Measurements from ENCODE around the gene ESYT3.

ESYT3 gene

GRCh38 chr3:138442433-138442832, 8.0 kb downstream of the ESYT3 start:
- no peak for DNase-seq (ENCODE audit: extremely low read depth, low read depth)
- no peak for TF ChIP-seq CTCF (IDR thresholded peaks at IDR 0.05; ENCODE audit: low read depth, low read length)

DNA sequence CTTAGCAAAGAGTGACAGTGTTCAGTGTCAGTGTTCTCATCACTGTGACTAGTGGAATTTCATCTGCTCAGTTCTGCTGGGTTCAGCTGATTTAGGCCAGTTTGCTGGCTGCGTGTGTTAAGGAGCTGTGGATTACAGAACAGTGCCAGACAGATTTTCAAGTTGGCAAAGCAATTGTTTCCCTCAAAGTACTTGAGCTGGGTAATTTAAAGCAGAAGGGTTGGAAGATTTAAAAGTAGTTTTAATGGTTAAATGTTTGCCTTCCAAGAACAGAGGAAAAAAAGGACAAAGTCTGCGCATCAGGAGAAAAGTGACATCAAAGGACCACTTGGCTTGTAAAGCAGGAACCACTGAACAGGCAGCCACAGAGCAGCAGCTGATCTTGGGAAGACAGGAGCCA, 8.7 kb downstream of the ESYT3 start:
- no peak for TF ChIP-seq CTCF (IDR thresholded peaks at IDR 0.05; ENCODE audit: low read depth, low read length)

DNA sequence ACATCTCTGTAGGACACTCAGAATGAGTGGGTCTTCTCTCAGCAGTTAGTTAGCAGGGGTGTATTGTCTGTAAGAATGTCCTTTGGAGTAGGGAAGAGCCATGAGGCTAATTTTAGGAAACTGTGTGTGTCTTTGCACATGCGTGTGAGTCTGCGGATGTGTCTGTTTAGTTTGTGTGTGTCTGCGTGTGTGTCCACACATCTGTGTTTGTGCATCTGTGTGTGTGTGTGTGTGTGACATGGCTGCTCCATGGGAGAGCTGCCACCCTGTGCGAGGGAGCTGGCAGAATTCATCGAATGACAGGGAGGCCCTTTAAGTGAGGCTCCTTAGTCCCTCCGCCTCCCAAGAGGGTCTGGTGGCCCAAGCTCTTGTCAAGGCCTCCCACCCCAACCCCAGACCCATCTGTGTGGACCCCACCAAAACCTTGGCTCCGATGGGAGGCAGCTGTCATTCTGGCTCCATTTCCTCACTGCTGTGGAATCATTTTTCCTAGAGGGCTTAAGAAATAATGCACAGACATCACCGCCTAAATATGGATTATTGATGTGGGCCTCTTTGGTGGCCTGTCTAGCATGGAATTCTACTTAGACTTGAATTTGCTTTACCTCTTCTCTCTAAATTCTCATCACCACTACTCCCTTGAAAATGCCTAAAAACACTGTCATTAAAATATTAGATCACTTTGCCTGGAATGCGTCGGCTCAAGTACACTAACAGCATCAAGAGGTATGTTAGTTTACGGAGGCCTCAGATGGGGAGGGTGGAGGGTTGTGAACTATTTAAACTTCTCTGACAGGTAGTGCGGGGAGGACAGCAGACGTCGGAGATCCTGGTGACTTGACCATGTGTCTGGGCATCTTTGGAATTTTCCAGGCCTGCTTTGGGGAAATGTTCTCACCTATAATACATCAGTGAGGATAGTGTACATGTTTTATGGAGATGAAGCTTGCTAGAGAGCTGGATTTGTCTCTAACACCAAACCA, 9.4 kb downstream of the ESYT3 start:
- no peak for DNase-seq (ENCODE audit: extremely low read depth, low read depth)
- no peak for TF ChIP-seq CTCF (IDR thresholded peaks at IDR 0.05; ENCODE audit: low read depth, low read length)

More for the DNA sequence above, 8.7 kb downstream of the ESYT3 start:
- DNase-seq (ENCODE audit: extremely low read depth, low read depth) = no peak

DNA sequence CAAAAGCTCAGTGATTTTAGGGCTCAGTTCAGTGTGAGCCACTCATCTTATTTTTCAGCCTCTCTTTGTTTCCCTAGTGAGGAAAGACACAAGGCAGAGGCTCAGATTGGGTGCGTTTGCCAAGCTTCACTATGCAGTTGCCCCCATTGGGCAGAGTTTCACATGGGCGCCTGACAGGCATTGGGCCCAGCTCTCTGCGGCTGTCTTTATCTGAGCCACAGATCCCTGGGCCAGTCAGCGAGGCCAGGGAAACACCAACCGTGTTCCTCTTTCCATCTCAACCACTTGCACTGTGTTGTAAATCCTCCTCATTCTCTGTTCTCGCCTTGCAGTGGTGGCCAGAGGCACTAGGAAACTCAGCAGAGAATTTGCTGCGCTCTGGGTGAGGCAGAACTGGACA, 10.8 kb downstream of the ESYT3 start:
- TF ChIP-seq CTCF (IDR thresholded peaks at IDR 0.05; ENCODE audit: low read depth, low read length) = no peak

GRCh38 chr3:138445654-138446053, 11.2 kb downstream of the ESYT3 start:
- DNase-seq (ENCODE audit: extremely low read depth, low read depth) = no peak
- no peak for TF ChIP-seq CTCF (IDR thresholded peaks at IDR 0.05; ENCODE audit: low read depth, low read length)

More for the DNA sequence above, 10.8 kb downstream of the ESYT3 start:
- DNase-seq (ENCODE audit: extremely low read depth, low read depth) = no peak

GRCh38 chr3:138448631-138449030, 14.2 kb downstream of the ESYT3 start:
- no peak for TF ChIP-seq CTCF (IDR thresholded peaks at IDR 0.05; ENCODE audit: low read depth, low read length)
- DNase-seq (ENCODE audit: extremely low read depth, low read depth) = no peak

- no peak for TF ChIP-seq CTCF (IDR thresholded peaks at IDR 0.05; ENCODE audit: low read depth, low read length)
Measured at GRCh38 chr3:138449490-138449889, 15.1 kb downstream of the ESYT3 start.

More at GRCh38 chr3:138449490-138449889, 15.1 kb downstream of the ESYT3 start:
- DNase-seq (ENCODE audit: extremely low read depth, low read depth) = no peak
